ENCODE data around the gene C17orf114.

DNA sequence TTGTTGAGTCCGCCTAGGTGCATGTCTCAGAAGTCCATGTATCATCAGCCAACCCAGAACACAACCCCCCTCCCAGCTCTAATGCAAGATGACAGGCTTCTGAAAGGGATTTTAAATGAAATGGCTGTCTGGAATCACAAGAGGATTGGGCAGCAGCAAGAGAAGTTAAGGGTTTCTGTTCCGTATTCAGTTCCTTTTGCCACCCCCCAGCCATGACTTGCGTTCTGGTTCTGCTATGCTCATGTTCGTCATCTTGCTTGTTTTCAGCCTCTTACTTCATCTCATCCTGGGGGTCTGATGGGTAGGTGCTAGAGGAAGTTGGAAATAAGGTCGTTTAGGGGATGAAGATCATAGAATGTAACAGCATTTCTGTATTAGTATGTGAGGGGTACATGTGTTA is 43.0 kb upstream of the C17orf114 start:
- TF ChIP-seq, protein P1, sequence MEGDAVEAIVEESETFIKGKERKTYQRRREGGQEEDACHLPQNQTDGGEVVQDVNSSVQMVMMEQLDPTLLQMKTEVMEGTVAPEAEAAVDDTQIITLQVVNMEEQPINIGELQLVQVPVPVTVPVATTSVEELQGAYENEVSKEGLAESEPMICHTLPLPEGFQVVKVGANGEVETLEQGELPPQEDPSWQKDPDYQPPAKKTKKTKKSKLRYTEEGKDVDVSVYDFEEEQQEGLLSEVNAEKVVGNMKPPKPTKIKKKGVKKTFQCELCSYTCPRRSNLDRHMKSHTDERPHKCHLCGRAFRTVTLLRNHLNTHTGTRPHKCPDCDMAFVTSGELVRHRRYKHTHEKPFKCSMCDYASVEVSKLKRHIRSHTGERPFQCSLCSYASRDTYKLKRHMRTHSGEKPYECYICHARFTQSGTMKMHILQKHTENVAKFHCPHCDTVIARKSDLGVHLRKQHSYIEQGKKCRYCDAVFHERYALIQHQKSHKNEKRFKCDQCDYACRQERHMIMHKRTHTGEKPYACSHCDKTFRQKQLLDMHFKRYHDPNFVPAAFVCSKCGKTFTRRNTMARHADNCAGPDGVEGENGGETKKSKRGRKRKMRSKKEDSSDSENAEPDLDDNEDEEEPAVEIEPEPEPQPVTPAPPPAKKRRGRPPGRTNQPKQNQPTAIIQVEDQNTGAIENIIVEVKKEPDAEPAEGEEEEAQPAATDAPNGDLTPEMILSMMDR (IDR thresholded peaks at IDR 0.05; ENCODE audit: low read length): no peak
- TF ChIP-seq EZH2 (optimal IDR thresholded peaks at IDR 0.05; ENCODE audit: low read depth, low read length): no peak

Measured in MM.1S (cell line).